ENCODE measurements around the gene TXNIP. TPM values are rescaled to one million over a fixed set of nuclear protein-coding genes. Genes with fewer than 3 reads are reported as not detected.

TXNIP gene
- total RNA-seq, 4 donors from 2014 or later = 94.9 to 942 (median 328) TPM

- peaks cover 16 to 33% (median 24%) of the 10 kb centered on the region in 3 donors for H3K36me3 ChIP-seq
- 8 to 10% methylated on average over 8 to 12 of the region's 12 CpGs for WGBS, 2 donors
- no peak for DNase-seq
- intact Hi-C loops (cut with DNase I) = no loop called here
- H3K27me3 ChIP-seq = no peaks in the 10 kb centered on the region
- H3K4me3 ChIP-seq = peak overlapping the region; percentile 57 to 82 (median 78)
- peaks cover 19 to 80% (median 35%) of the 10 kb centered on the region in 3 donors for H3K4me1 ChIP-seq
- peak overlapping the region; percentile 93 to 99 (median 98) for H3K27ac ChIP-seq
- TF ChIP-seq POLR2A (IDR thresholded peaks at IDR 0.05) (peak in 1 of 4 donors; percentile 64), CTCF (IDR thresholded peaks at IDR 0.05) (no peak)
- H3K9me3 ChIP-seq = no peaks in the 10 kb centered on the region
These were observed 788 bp upstream of the TXNIP start for GRCh38 chr1:145997016-145997717.

GRCh38 chr1:145995964-145996432, 381 bp downstream of the TXNIP start:
- WGBS, 2 donors = 2 to 3% methylated on average over 13 of the region's 13 CpGs
- Histone ChIP-seq H3K36me3 (peaks cover 16 to 34% (median 24%) of the 10 kb centered on the region in 3 donors), H3K9me3 (no peaks in the 10 kb centered on the region), H3K4me1 (peaks cover 19 to 80% (median 30%) of the 10 kb centered on the region in 3 donors), H3K27me3 (no peaks in the 10 kb centered on the region), H3K4me3 (peak overlapping the region; percentile 57 to 82 (median 78)), H3K27ac (peak overlapping the region; percentile 93 to 99 (median 98))
- TF ChIP-seq CTCF (IDR thresholded peaks at IDR 0.05) = no peak
- no peak for TF ChIP-seq POLR2A (IDR thresholded peaks at IDR 0.05)
- intact Hi-C loops (cut with DNase I) = no loop called here
- no peak for DNase-seq

GRCh38 chr1:145995148-145995881, 1.1 kb downstream of the TXNIP start:
- intact Hi-C loops (cut with DNase I) = no loop called here
- DNase-seq = no peak
- Histone ChIP-seq H3K27ac (peak overlapping the region; percentile 93 to 99 (median 98)), H3K4me3 (peak overlapping the region; percentile 57 to 82 (median 78)), H3K36me3 (peaks cover 16 to 34% (median 24%) of the 10 kb centered on the region in 3 donors), H3K27me3 (no peaks in the 10 kb centered on the region), H3K9me3 (no peaks in the 10 kb centered on the region), H3K4me1 (peaks cover 19 to 80% (median 25%) of the 10 kb centered on the region in 3 donors)
- TF ChIP-seq POLR2A (IDR thresholded peaks at IDR 0.05) (no peak), CTCF (IDR thresholded peaks at IDR 0.05) (peak in 1 of 6 experiments; percentile 9)
- 2 to 5% methylated on average over 8 of the region's 8 CpGs for WGBS, 2 donors

GRCh38 chr1:145994391-145995120, 1.8 kb downstream of the TXNIP start:
- no peak for DNase-seq
- Histone ChIP-seq H3K27ac (peak overlapping the region; percentile 93 to 99 (median 98)), H3K27me3 (no peaks in the 10 kb centered on the region), H3K36me3 (peaks cover 16 to 34% (median 24%) of the 10 kb centered on the region in 3 donors), H3K4me3 (peak overlapping the region; percentile 57 to 82 (median 78)), H3K9me3 (no peaks in the 10 kb centered on the region), H3K4me1 (peaks cover 16 to 77% (median 18%) of the 10 kb centered on the region in 3 donors)
- WGBS, 2 donors = 13 to 21% methylated on average over 8 to 10 of the region's 10 CpGs
- intact Hi-C loops (cut with DNase I) = no loop called here
- TF ChIP-seq CTCF (IDR thresholded peaks at IDR 0.05) (no peak), POLR2A (IDR thresholded peaks at IDR 0.05) (peak in 3 of 4 donors; percentile 4 to 29 (median 7))

All from esophagus squamous epithelium (tissue), 5 donors.